ENCODE results near the gene ALOX5AP.

DNA sequence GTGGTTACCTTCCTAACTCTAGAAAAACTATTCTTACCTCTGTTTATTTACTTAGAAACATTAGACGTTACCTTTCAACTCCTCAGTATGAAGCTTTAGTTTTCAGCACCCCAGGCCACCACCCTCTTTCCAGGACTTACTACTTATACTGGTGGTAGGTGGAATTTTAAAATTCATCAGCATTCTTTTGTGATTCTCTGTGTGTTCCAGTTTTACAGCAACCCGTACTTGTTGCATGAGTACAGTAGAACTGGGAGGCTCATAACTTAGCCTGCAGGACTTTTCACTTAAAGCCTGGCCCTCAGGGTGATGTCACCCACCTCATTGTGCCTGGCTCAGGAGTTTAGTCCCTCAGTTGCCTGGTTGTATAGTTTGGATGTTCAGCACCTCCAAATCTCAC, 49.4 kb upstream of the ALOX5AP start:
- TF ChIP-seq, protein P1, sequence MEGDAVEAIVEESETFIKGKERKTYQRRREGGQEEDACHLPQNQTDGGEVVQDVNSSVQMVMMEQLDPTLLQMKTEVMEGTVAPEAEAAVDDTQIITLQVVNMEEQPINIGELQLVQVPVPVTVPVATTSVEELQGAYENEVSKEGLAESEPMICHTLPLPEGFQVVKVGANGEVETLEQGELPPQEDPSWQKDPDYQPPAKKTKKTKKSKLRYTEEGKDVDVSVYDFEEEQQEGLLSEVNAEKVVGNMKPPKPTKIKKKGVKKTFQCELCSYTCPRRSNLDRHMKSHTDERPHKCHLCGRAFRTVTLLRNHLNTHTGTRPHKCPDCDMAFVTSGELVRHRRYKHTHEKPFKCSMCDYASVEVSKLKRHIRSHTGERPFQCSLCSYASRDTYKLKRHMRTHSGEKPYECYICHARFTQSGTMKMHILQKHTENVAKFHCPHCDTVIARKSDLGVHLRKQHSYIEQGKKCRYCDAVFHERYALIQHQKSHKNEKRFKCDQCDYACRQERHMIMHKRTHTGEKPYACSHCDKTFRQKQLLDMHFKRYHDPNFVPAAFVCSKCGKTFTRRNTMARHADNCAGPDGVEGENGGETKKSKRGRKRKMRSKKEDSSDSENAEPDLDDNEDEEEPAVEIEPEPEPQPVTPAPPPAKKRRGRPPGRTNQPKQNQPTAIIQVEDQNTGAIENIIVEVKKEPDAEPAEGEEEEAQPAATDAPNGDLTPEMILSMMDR (conservative IDR thresholded peaks at IDR 0.05; ENCODE audit: low read depth, low read length), result no peak
- TF ChIP-seq EZH2 (IDR thresholded peaks at IDR 0.05; ENCODE audit: borderline replicate concordance, low read depth, low read length, poor library complexity, severe bottlenecking), result no peak
